OCI-LY7 (cell line): Measurements from ENCODE around the gene LCMT1. TPM values are rescaled to one million over a fixed set of nuclear protein-coding genes. Genes with fewer than 3 reads are reported as not detected.
"Not testable (repeated sequence)": the region's sequence is repeated elsewhere in the genome, so short reads cannot be mapped to it uniquely, and the experiment has no call there.

Source experiments
- BruUV-seq: library from RNA; stranded (reverse); fragments of 400-500 nt; replicated peaks from 2 replicates; lab custom pipeline; 2021; lab: Mats Ljungman, UMichigan
- CTCF ChIA-PET: fragments of 300-600 bp; sonication (Branson Sonifier 250); formaldehyde crosslinking; loops from one replicate; lab custom pipeline; 2022; ENCODE audit warnings: antibody characterized with exemption; ENCODE audit not compliant: unreplicated experiment; lab: Charles Lee
- POLR2A ChIA-PET: fragments of 300-600 bp; sonication (Branson Sonifier 250); formaldehyde crosslinking; loops from one replicate; lab custom pipeline; 2022; ENCODE audit warnings: antibody characterized with exemption; lab: Charles Lee
- DNase-seq: peaks from one replicate; pipeline ENCODE4 v3.0.0-alpha.2; 2015; ENCODE audit warnings: low spot score
- H2AFZ ChIP-seq: fragments of 200-600 bp; sonication (generic), shearing (Covaris generic); 2 replicates; pipeline ENCODE4 v1.6.1; 2014; ENCODE audit warnings: mild to moderate bottlenecking, antibody characterized with exemption, low read length, moderate library complexity
- H3K27ac ChIP-seq: fragments of 200-600 bp; sonication (generic); 2 replicates; pipeline ENCODE4 v1.5.1; 2014; ENCODE audit warnings: mixed run types, low read depth, mild to moderate bottlenecking, moderate library complexity, low read length, inconsistent platforms; ENCODE audit not compliant: poor library complexity, severe bottlenecking
- H3K36me3 ChIP-seq: fragments of 200-600 bp; sonication (generic); 2 replicates; pipeline ENCODE4 v1.6.1; 2014; ENCODE audit warnings: mild to moderate bottlenecking, antibody characterized with exemption, low read length, moderate library complexity, mixed read lengths; ENCODE audit not compliant: insufficient read depth
- H3K4me1 ChIP-seq: fragments of 200-600 bp; sonication (generic); 2 replicates; pipeline ENCODE4 v1.5.1; 2014; ENCODE audit warnings: mild to moderate bottlenecking, low read length; ENCODE audit not compliant: insufficient read depth, poor library complexity, severe bottlenecking
- H3K4me2 ChIP-seq: fragments of 200-600 bp; sonication (generic); 2 replicates; pipeline ENCODE4 v1.6.1; 2014; ENCODE audit warnings: mild to moderate bottlenecking, low read length
- H3K4me3 ChIP-seq: fragments of 200-600 bp; sonication (generic); 2 replicates; pipeline ENCODE4 v1.5.1; 2014; ENCODE audit warnings: mild to moderate bottlenecking, low read depth, low read length; ENCODE audit not compliant: poor library complexity, severe bottlenecking
- H3K79me2 ChIP-seq: fragments of 200-600 bp; sonication (generic); 2 replicates; pipeline ENCODE4 v1.6.1; 2016; ENCODE audit warnings: low read depth, mild to moderate bottlenecking, low read length, moderate library complexity, mixed read lengths; ENCODE audit not compliant: insufficient read depth
- H3K9me2 ChIP-seq: fragments of 200-600 bp; sonication (generic); 2 replicates; pipeline ENCODE4 v1.6.1; 2016; ENCODE audit warnings: mild to moderate bottlenecking, low read length, mixed read lengths; ENCODE audit not compliant: insufficient read depth
- H3K9me3 ChIP-seq: fragments of 200-600 bp; sonication (generic); 2 replicates; pipeline ENCODE4 v1.6.1; 2014; ENCODE audit warnings: mild to moderate bottlenecking, mixed run types, low read length, mixed read lengths
- H4K20me1 ChIP-seq: fragments of 200-600 bp; sonication (generic); 2 replicates; pipeline ENCODE4 v1.6.1; 2014; ENCODE audit warnings: mild to moderate bottlenecking, antibody characterized with exemption, low read length, moderate library complexity, mixed read lengths; ENCODE audit not compliant: insufficient read depth
- EZH2phosphoT487 ChIP-seq: fragments of 200-600 bp; sonication (generic); IDR thresholded peaks from 2 replicates; pipeline ENCODE4 v1.6.1; 2018; ENCODE audit warnings: low read depth, borderline replicate concordance, mild to moderate bottlenecking, mixed run types, antibody characterized with exemption, low read length, moderate library complexity, mixed read lengths
- intact Hi-C: fragments of 100-400 bp; cut with micrococcal nuclease; formaldehyde crosslinking; loops from one replicate; pipeline ENCODE4 v1.10.0; 2022; ENCODE audit not compliant: unreplicated experiment
- total RNA-seq, 2 experiments: library from RNA; depleted of rRNA in 1 of 2; stranded (reverse); fragments of >200 nt in 1 of 2; shearing (Covaris generic) in 1 of 2; gene quantifications; 2 replicates each; pipeline ENCODE4 v1.2.3, GENCODE V29; 2014 to 2022
- TF ChIP-seq, protein P1 (sequence below): fragments of 200-600 bp; sonication (generic); conservative IDR thresholded peaks from 2 replicates; pipeline ENCODE4 v1.5.1; 2014; ENCODE audit warnings: mild to moderate bottlenecking, antibody characterized with exemption, low read length, moderate library complexity, mixed read lengths

LCMT1 gene
- total RNA-seq, 2 experiments from 2014 or later = 19.4 to 42.0 TPM

DNA sequence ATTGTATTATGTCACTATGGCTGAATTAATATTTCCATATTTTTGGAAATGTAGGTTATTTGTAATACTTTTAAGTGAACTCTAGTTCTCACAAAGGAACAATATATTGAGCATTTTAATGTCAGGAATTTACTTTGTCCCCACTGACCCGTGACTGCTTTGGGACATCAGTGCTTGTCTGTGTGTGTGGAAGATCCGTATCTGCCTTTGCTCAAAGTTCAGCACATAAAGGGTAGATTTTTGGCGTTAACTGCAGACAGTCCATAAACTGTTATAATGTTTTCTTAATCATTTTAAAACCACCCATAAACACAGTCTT, 65.9 kb downstream of the LCMT1 start:
- Histone ChIP-seq H3K4me3 (no peak overlapping the region), H3K4me2 (no peak overlapping the region), H4K20me1 (no peaks in the 10 kb centered on the region), H3K36me3 (peaks cover 5% of the 10 kb centered on the region; the same call in 1 of the 2 replicates), H3K79me2 (no peaks in the 10 kb centered on the region), H3K4me1 (no peaks in the 10 kb centered on the region), H3K9me2 (no peaks in the 10 kb centered on the region), H2AFZ (no peak overlapping the region), H3K27ac (no peak overlapping the region), H3K9me3 (no peaks in the 10 kb centered on the region)
- POLR2A ChIA-PET = interaction anchor here (0.6 kb wide), 1 partner anchor 20 kb away, joined by 3 read pairs; no protein-coding TSS in a partner anchor
- CTCF ChIA-PET = no interaction called here
- TF ChIP-seq, protein P1, sequence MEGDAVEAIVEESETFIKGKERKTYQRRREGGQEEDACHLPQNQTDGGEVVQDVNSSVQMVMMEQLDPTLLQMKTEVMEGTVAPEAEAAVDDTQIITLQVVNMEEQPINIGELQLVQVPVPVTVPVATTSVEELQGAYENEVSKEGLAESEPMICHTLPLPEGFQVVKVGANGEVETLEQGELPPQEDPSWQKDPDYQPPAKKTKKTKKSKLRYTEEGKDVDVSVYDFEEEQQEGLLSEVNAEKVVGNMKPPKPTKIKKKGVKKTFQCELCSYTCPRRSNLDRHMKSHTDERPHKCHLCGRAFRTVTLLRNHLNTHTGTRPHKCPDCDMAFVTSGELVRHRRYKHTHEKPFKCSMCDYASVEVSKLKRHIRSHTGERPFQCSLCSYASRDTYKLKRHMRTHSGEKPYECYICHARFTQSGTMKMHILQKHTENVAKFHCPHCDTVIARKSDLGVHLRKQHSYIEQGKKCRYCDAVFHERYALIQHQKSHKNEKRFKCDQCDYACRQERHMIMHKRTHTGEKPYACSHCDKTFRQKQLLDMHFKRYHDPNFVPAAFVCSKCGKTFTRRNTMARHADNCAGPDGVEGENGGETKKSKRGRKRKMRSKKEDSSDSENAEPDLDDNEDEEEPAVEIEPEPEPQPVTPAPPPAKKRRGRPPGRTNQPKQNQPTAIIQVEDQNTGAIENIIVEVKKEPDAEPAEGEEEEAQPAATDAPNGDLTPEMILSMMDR = no peak
- no peak for TF ChIP-seq EZH2phosphoT487
- DNase-seq = no peak
- intact Hi-C loops = no loop called here
- BruUV-seq = no TSS peak

DNA sequence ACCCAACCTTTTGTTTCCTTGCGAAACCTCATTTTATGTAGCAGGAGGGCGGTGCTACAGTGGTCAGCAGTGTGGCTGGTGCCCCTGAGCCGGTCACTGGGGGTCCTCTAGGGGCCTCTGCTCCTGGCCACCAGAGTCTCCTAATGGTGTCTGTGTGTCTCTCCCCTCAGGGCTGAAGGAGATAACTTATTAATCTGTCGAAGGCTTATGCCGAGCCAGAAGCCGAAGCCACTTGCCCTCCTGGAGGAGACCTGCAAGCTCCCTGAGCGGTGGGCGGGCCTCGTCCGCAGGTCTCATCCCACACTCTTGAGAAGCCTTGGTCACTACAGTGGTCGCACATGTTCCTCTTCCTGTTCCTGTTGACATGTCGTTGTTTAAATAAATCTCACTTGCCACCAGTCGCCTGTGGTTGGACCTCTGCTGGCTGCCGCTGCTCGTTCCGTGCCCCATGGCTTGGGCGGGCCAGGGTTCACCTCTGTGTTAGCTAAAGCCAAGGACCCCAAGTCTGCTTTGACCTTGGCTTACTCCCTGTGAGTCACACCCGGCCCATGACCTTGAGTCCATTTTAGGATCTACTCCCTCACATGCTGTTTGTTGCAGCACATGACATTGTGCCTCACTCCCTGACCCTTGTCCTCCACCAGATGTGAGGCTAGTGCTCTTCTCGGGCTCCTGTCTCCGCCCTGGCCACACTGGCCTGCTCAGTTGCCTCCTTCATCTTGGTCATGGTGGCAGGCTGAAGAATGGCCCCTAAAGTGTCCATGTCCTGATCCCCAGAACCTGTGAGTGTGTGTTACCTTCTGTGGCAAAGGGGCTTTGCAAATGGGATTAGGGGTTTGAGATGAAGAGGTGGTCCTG, 66.5 kb downstream of the LCMT1 start:
- H3K79me2 ChIP-seq = no peaks in the 10 kb centered on the region
- H3K4me2 ChIP-seq = no peak overlapping the region
- no peak overlapping the region for H2AFZ ChIP-seq
- DNase-seq = no peak
- BruUV-seq = no TSS peak
- no peaks in the 10 kb centered on the region for H3K9me2 ChIP-seq
- H3K4me1 ChIP-seq = no peaks in the 10 kb centered on the region
- H3K9me3 ChIP-seq = no peaks in the 10 kb centered on the region
- H4K20me1 ChIP-seq = no peaks in the 10 kb centered on the region
- no peak overlapping the region for H3K4me3 ChIP-seq
- intact Hi-C loops = no loop called here
- TF ChIP-seq, protein P1 = no peak
- no peak for TF ChIP-seq EZH2phosphoT487
- CTCF ChIA-PET = no interaction called here
- H3K27ac ChIP-seq = no peak overlapping the region
- H3K36me3 ChIP-seq = no peaks in the 10 kb centered on the region
- POLR2A ChIA-PET = no interaction called here

DNA sequence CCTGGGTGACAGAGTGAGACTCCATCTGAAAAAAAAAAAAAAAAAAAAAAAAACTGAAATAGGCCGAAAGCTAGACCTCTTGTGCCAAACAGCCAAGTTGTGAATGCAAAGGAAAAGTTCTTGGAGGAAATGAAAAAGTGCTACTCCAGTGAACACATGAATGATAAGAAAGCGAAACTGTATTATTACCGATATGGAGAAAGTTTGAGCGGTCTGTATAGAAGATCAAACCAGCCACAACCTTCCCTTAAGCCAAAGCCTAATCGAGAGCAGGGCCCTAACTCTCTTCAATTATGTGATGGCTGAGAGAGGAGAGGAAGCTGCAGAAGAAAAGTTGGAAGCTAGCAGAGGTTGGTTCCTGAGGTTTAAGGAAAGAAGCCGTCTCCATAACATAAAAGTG, 69.7 kb downstream of the LCMT1 start:
- H3K4me1 ChIP-seq, H3K9me2 ChIP-seq, H4K20me1 ChIP-seq, H3K4me3 ChIP-seq, H3K79me2 ChIP-seq, CTCF ChIA-PET, H3K9me3 ChIP-seq, H3K4me2 ChIP-seq, H2AFZ ChIP-seq, H3K36me3 ChIP-seq, DNase-seq, BruUV-seq, H3K27ac ChIP-seq, intact Hi-C loops, POLR2A ChIA-PET: not testable (repeated sequence)
